ENCODE data around the gene SLC38A5. TPM values are rescaled to one million over a fixed set of nuclear protein-coding genes. Genes with fewer than 3 reads are reported as not detected.
"Not testable (repeated sequence)": the region's sequence is repeated elsewhere in the genome, so short reads cannot be mapped to it uniquely, and the experiment has no call there.

Gene SLC38A5
- polyA plus RNA-seq (2011; rRNA removed) (3.5 and 5.3 TPM in 2 replicates), polyA minus RNA-seq (2011; rRNA and poly(A)+ RNA removed) (1.7 and 6.4 TPM in 2 replicates)

GRCh38 chrX:48470110-48470832 is at the start of gene SLC38A5:
Gene SLC38A5 (minus strand): TSS chrX:48470260. CDS start chrX:48467924, 2,336 bp downstream.
- Histone ChIP-seq H3K27me3 (ENCODE audit: control insufficient read depth, insufficient read depth, low read length) (no peaks in the 10 kb centered on the region), H3K36me3 (ENCODE audit: control insufficient read depth, insufficient read depth, low read length) (no peaks in the 10 kb centered on the region), H3K4me3 (ENCODE audit: low read depth, low read length) (no peak within 1 kb of the TSS)
- TF ChIP-seq, protein P1, sequence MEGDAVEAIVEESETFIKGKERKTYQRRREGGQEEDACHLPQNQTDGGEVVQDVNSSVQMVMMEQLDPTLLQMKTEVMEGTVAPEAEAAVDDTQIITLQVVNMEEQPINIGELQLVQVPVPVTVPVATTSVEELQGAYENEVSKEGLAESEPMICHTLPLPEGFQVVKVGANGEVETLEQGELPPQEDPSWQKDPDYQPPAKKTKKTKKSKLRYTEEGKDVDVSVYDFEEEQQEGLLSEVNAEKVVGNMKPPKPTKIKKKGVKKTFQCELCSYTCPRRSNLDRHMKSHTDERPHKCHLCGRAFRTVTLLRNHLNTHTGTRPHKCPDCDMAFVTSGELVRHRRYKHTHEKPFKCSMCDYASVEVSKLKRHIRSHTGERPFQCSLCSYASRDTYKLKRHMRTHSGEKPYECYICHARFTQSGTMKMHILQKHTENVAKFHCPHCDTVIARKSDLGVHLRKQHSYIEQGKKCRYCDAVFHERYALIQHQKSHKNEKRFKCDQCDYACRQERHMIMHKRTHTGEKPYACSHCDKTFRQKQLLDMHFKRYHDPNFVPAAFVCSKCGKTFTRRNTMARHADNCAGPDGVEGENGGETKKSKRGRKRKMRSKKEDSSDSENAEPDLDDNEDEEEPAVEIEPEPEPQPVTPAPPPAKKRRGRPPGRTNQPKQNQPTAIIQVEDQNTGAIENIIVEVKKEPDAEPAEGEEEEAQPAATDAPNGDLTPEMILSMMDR (IDR thresholded peaks at IDR 0.05; ENCODE audit: insufficient read depth, low read depth, low read length): no peak
- no peak for DNase-seq (ENCODE audit: low read depth)
- ChIA-PET CTCF (no interaction called here), POLR2A (no interaction called here)

- POLR2A ChIA-PET; H3K27me3 ChIP-seq (ENCODE audit: control insufficient read depth, insufficient read depth, low read length); DNase-seq (ENCODE audit: low read depth); H3K36me3 ChIP-seq (ENCODE audit: control insufficient read depth, insufficient read depth, low read length); H3K4me3 ChIP-seq (ENCODE audit: low read depth, low read length); CTCF ChIA-PET: not testable (repeated sequence)
These were observed 49.4 kb upstream of the SLC38A5 start for GRCh38 chrX:48519481-48519880.

GRCh38 chrX:48516987-48517386 is 46.9 kb upstream of the SLC38A5 start:
- no peak overlapping the region for H3K4me3 ChIP-seq (ENCODE audit: low read depth, low read length)
- peaks cover 1% of the 10 kb centered on the region; the same call in 1 of the 2 replicates for H3K36me3 ChIP-seq (ENCODE audit: control insufficient read depth, insufficient read depth, low read length)
- no peak for DNase-seq (ENCODE audit: low read depth)
- ChIA-PET POLR2A (no interaction called here), CTCF (no interaction called here)
- H3K27me3 ChIP-seq (ENCODE audit: control insufficient read depth, insufficient read depth, low read length): no peaks in the 10 kb centered on the region
- TF ChIP-seq, protein P1 (IDR thresholded peaks at IDR 0.05; ENCODE audit: insufficient read depth, low read depth, low read length): no peak

GRCh38 chrX:48516285-48516684 is 46.2 kb upstream of the SLC38A5 start:
- ChIA-PET CTCF (no interaction called here), POLR2A (no interaction called here)
- Histone ChIP-seq H3K4me3 (ENCODE audit: low read depth, low read length) (no peak overlapping the region), H3K36me3 (ENCODE audit: control insufficient read depth, insufficient read depth, low read length) (peaks cover 1% of the 10 kb centered on the region; the same call in 1 of the 2 replicates), H3K27me3 (ENCODE audit: control insufficient read depth, insufficient read depth, low read length) (no peaks in the 10 kb centered on the region)
- DNase-seq (ENCODE audit: low read depth): no peak
- TF ChIP-seq, protein P1 (IDR thresholded peaks at IDR 0.05; ENCODE audit: insufficient read depth, low read depth, low read length): no peak

DNA sequence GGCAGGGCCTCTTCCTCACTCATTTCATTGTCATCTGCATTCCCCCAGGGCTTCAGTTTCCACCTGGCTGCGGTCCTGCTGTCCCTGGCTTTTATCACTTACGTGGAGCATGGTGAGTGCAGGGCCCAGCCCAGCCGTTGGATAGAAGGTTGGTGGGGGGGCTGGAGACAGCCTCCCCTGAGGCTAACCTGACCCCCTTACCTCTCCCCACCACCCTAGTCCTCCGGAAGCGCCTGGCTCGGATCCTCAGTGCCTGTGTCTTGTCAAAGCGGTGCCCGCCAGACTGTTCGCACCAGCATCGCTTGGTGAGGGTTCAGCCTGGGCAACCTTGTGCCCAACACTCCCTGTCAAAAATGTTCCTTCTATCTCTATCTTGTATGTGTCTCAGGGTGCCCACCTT is 45.8 kb upstream of the SLC38A5 start:
- Histone ChIP-seq H3K4me3 (ENCODE audit: low read depth, low read length) (no peak overlapping the region), H3K27me3 (ENCODE audit: control insufficient read depth, insufficient read depth, low read length) (no peaks in the 10 kb centered on the region), H3K36me3 (ENCODE audit: control insufficient read depth, insufficient read depth, low read length) (peaks cover 1% of the 10 kb centered on the region; the same call in 1 of the 2 replicates)
- ChIA-PET CTCF (no interaction called here), POLR2A (no interaction called here)
- no peak for DNase-seq (ENCODE audit: low read depth)
- TF ChIP-seq, protein P1 (IDR thresholded peaks at IDR 0.05; ENCODE audit: insufficient read depth, low read depth, low read length): no peak
